IMR-90 (cell line): ENCODE data around the gene ACSL4. TPM values are rescaled to one million over a fixed set of nuclear protein-coding genes. Genes with fewer than 3 reads are reported as not detected.

ENCODE experiments used
- ATAC-seq: fragments of 200-7000 bp; cut with Tn5 transposase; 2 replicates; pipeline ENCODE4 v1.9.1; 2020; ENCODE audit warnings: low read depth, mild to moderate bottlenecking, moderate library complexity
- BruUV-seq: library from RNA; stranded (reverse); fragments of 400-500 nt; replicated peaks from 2 replicates; lab custom pipeline; 2021; lab: Mats Ljungman, UMichigan
- CTCF ChIA-PET: fragments of 300-600 bp; formaldehyde crosslinking; extraction: SDS; loops from one replicate; lab custom pipeline; 2021; ENCODE audit warnings: antibody characterized with exemption; lab: Yijun Ruan, JAX
- POLR2A ChIA-PET: fragments of 300-600 bp; sonication (Branson Sonifier 250); formaldehyde crosslinking; loops from one replicate; lab custom pipeline; 2022; ENCODE audit warnings: antibody characterized with exemption; ENCODE audit not compliant: unreplicated experiment; lab: Charles Lee
- DNase-seq: peaks from one replicate; pipeline ENCODE4 v3.0.0; 2013
- H2AFZ ChIP-seq: replicated peaks from 2 replicates; pipeline ENCODE3; 2013; ENCODE audit warnings: low read length, mild to moderate bottlenecking; ENCODE audit not compliant: poor library complexity
- H2AK5ac ChIP-seq: 2 replicates; pipeline ENCODE4 v1.6.1; 2013; ENCODE audit warnings: low read depth, low read length, inconsistent platforms
- H2AK9ac ChIP-seq: replicated peaks from 2 replicates; pipeline ENCODE3; 2013; ENCODE audit warnings: mild to moderate bottlenecking, low read depth, low read length, moderate library complexity; ENCODE audit not compliant: poor library complexity
- H2BK120ac ChIP-seq: 2 replicates; pipeline ENCODE4 v1.6.1; 2013; ENCODE audit warnings: low read depth, low read length, inconsistent platforms
- H2BK15ac ChIP-seq: 3 replicates; pipeline ENCODE4 v1.6.1; 2013; ENCODE audit warnings: low read depth, low read length, inconsistent platforms
- H2BK20ac ChIP-seq: 2 replicates; pipeline ENCODE4 v1.6.1; 2013; ENCODE audit warnings: low read depth, mild to moderate bottlenecking, inconsistent platforms, low read length, moderate library complexity
- H2BK5ac ChIP-seq: 2 replicates; pipeline ENCODE4 v1.6.1; 2013; ENCODE audit warnings: mild to moderate bottlenecking, low read depth, low read length, inconsistent platforms; ENCODE audit not compliant: poor library complexity, severe bottlenecking
- H3K14ac ChIP-seq: replicated peaks from 2 replicates; pipeline ENCODE4 v1.6.1; 2013; ENCODE audit warnings: low read depth, low read length, inconsistent platforms
- H3K18ac ChIP-seq: 2 replicates; pipeline ENCODE4 v1.6.1; 2013; ENCODE audit warnings: low read depth, low read length, control low read depth
- H3K23ac ChIP-seq: 2 replicates; pipeline ENCODE4 v1.6.1; 2013; ENCODE audit warnings: low read depth, low read length, inconsistent platforms
- H3K27ac ChIP-seq: 2 replicates; pipeline ENCODE4 v1.5.1; 2013; ENCODE audit warnings: mild to moderate bottlenecking, control low read depth, low read length; ENCODE audit not compliant: insufficient read depth
- H3K27me3 ChIP-seq: 2 replicates; pipeline ENCODE4 v1.6.1; 2013; ENCODE audit warnings: low read length; ENCODE audit not compliant: control insufficient read depth, insufficient read depth
- H3K36me3 ChIP-seq: 2 replicates; pipeline ENCODE4 v1.6.1; 2013; ENCODE audit warnings: low read length, mixed read lengths; ENCODE audit not compliant: control insufficient read depth, insufficient read depth
- H3K4ac ChIP-seq: 2 replicates; pipeline ENCODE4 v1.6.1; 2013; ENCODE audit warnings: low read depth, low read length, inconsistent platforms
- H3K4me1 ChIP-seq: 2 replicates; pipeline ENCODE4 v1.6.1; 2013; ENCODE audit warnings: low read length, mixed read lengths; ENCODE audit not compliant: control insufficient read depth, insufficient read depth
- H3K4me2 ChIP-seq: 2 replicates; pipeline ENCODE4 v1.6.1; 2013; ENCODE audit warnings: low read depth, mild to moderate bottlenecking, control low read depth, low read length, moderate library complexity
- H3K4me3 ChIP-seq: 2 replicates; pipeline ENCODE4 v1.5.1; 2013; ENCODE audit warnings: low read depth, mild to moderate bottlenecking, control low read depth, low read length, moderate library complexity; ENCODE audit not compliant: insufficient read depth
- H3K56ac ChIP-seq: 2 replicates; pipeline ENCODE4 v1.6.1; 2013; ENCODE audit warnings: low read length, inconsistent platforms; ENCODE audit not compliant: insufficient read depth; ENCODE audit errors: extremely low read depth
- H3K79me1 ChIP-seq, 2 experiments: 2 replicates each; pipeline ENCODE4 v1.6.1; 2013; ENCODE audit warnings: low read length in 2 of 2, inconsistent platforms in 1 of 2, low read depth in 1 of 2
- H3K9ac ChIP-seq: 2 replicates; pipeline ENCODE4 v1.6.1; 2013; ENCODE audit warnings: low read depth, low read length, control low read depth
- H3K9me1 ChIP-seq: 2 replicates; pipeline ENCODE4 v1.6.1; 2013; ENCODE audit warnings: low read length, inconsistent platforms; ENCODE audit not compliant: insufficient read depth
- H3K9me3 ChIP-seq: 2 replicates; pipeline ENCODE4 v1.6.1; 2013; ENCODE audit warnings: low read length; ENCODE audit not compliant: control insufficient read depth, insufficient read depth
- H4K20me1 ChIP-seq: 2 replicates; pipeline ENCODE4 v1.6.1; 2013; ENCODE audit warnings: low read length, inconsistent platforms; ENCODE audit not compliant: insufficient read depth
- H4K5ac ChIP-seq: 2 replicates; pipeline ENCODE4 v1.6.1; 2013; ENCODE audit warnings: mild to moderate bottlenecking, low read depth, low read length, control low read depth
- H4K8ac ChIP-seq, 2 experiments: 2 replicates each; pipeline ENCODE4 v1.6.1; 2013; ENCODE audit warnings: low read depth in 2 of 2, low read length in 2 of 2, control low read depth in 1 of 2, inconsistent platforms in 1 of 2
- H4K91ac ChIP-seq: 2 replicates; pipeline ENCODE4 v1.6.1; 2013; ENCODE audit warnings: low read depth, low read length, inconsistent platforms; ENCODE audit not compliant: insufficient read depth
- NFE2L2 ChIP-seq: fragments of 150-350 bp; IDR thresholded peaks from 2 replicates; pipeline ENCODE4 v1.6.1; 2016; ENCODE audit warnings: low read depth, mild to moderate bottlenecking, low read length
- RAD21 ChIP-seq: IDR thresholded peaks from 2 replicates; pipeline ENCODE4 v1.6.1; 2012; ENCODE audit warnings: low read length, improper control_type of control experiment
- WGBS, 2 experiments: methylation state at CpG; one replicate each; pipeline versions ENCODE4 v1.1.5 to v1.1.7; 2013; ENCODE audit warnings: missing lambda C conversion rate in 2 of 2; ENCODE audit not compliant: insufficient read length in 1 of 2; ENCODE audit errors: extremely low coverage in 2 of 2; 5-methylcytosine and 5-hydroxymethylcytosine counted together
- dilution Hi-C: fragments of 300-500 bp; cut with HindIII; formaldehyde crosslinking; loops from one replicate; pipeline ENCODE4 v1.14.3; 2018; ENCODE audit warnings: low sequenced_read_pairs; ENCODE audit not compliant: unreplicated experiment
- in situ Hi-C: fragments of 300-500 bp; cut with MboI; formaldehyde crosslinking; loops from 3 replicates; pipeline ENCODE4 v1.14.3; 2019; ENCODE audit warnings: low sequenced_read_pairs, inconsistent platforms, mixed read lengths
- intact Hi-C: fragments of 100-400 bp; cut with micrococcal nuclease; formaldehyde crosslinking; loops from 2 replicates; pipeline ENCODE4 v1.10.0; 2022
- polyA plus RNA-seq, 3 experiments: library from polyadenylated mRNA; depleted of rRNA; stranded (reverse); fragments of >200 nt; gene quantifications; 2 replicates each; pipeline ENCODE4 v1.2.3, GENCODE V29; 2012; ENCODE audit warnings: low replicate concordance in 1 of 3
- total RNA-seq: library from RNA; depleted of rRNA; stranded (reverse); fragments of >200 nt; gene quantifications from 2 replicates; pipeline ENCODE4 v1.2.3, GENCODE V29; 2012
- TF ChIP-seq, protein P1 (sequence below): fragments of 150-350 bp; IDR thresholded peaks from 2 replicates; pipeline ENCODE4 v1.6.1; 2017; ENCODE audit warnings: mild to moderate bottlenecking, antibody characterized with exemption, low read length, low read depth

The ACSL4 gene
- total and polyA plus RNA-seq, 2 of the 4 experiments (the other 2 are of a cell fraction): 29.6 to 59.7 TPM

DNA sequence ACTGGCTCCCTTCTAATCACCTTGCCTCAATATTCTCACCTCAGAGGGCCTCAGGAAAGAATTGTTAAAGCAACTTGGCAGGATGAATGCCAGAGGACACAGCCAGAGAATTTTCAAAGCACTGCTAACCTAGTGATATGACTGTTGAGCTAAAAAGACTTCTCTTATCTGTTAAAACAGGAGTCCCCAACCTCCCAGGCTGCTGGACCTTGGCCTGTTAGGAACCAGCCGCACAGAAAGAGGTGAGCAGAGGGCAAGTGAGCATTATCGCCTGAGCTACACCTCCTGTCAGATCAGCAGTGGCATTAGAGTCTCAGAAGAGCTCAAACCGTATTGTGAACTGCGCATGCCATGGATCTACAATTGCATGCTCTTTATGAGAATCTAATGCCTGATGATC is 106.4 kb downstream of the ACSL4 start:
- no peak overlapping the region for H3K4me3 ChIP-seq
- ChIA-PET CTCF (no interaction called here), POLR2A (no interaction called here)
- H2BK15ac ChIP-seq: no peak overlapping the region
- H3K56ac ChIP-seq: no peak overlapping the region
- ATAC-seq (no peak), DNase-seq (no peak)
- no peaks in the 10 kb centered on the region for H4K20me1 ChIP-seq
- H2AK9ac ChIP-seq: no peak overlapping the region
- H3K27ac ChIP-seq: no peak overlapping the region
- H3K36me3 ChIP-seq: no peaks in the 10 kb centered on the region
- intact Hi-C loops (no loop called here), dilution Hi-C loops (no loop called here), in situ Hi-C loops (no loop called here)
- no peak overlapping the region for H4K91ac ChIP-seq
- no CpG with 5 or more reads among the region's 4 CpGs for WGBS, 2 experiments
- no peak overlapping the region for H2BK20ac ChIP-seq
- TF ChIP-seq, protein P1, sequence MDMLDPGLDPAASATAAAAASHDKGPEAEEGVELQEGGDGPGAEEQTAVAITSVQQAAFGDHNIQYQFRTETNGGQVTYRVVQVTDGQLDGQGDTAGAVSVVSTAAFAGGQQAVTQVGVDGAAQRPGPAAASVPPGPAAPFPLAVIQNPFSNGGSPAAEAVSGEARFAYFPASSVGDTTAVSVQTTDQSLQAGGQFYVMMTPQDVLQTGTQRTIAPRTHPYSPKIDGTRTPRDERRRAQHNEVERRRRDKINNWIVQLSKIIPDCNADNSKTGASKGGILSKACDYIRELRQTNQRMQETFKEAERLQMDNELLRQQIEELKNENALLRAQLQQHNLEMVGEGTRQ: no peak
- TF ChIP-seq NFE2L2 (no peak), RAD21 (no peak)
- H3K9me3 ChIP-seq: no peaks in the 10 kb centered on the region
- H3K4me1 ChIP-seq: no peaks in the 10 kb centered on the region
- H3K4me2 ChIP-seq: no peak overlapping the region
- no peak overlapping the region for H3K14ac ChIP-seq
- no peak overlapping the region for H3K4ac ChIP-seq
- no TSS peak for BruUV-seq
- no peak overlapping the region for H3K18ac ChIP-seq
- no peak overlapping the region for H4K8ac ChIP-seq
- no peaks in the 10 kb centered on the region for H3K9me1 ChIP-seq
- H3K79me1 ChIP-seq: no peaks in the 10 kb centered on the region
- no peak overlapping the region for H4K5ac ChIP-seq
- no peak overlapping the region for H2AK5ac ChIP-seq
- no peaks in the 10 kb centered on the region; the same call in 1 of the 2 replicates for H3K27me3 ChIP-seq
- H2AFZ ChIP-seq: no peak overlapping the region
- no peak overlapping the region for H2BK5ac ChIP-seq
- H2BK120ac ChIP-seq: no peak overlapping the region
- no peak overlapping the region for H3K9ac ChIP-seq
- no peak overlapping the region for H3K23ac ChIP-seq
